Measurements from ENCODE around the gene CSRNP3. TPM values are rescaled to one million over a fixed set of nuclear protein-coding genes. Genes with fewer than 3 reads are reported as not detected.

Gene CSRNP3
- total and polyA plus RNA-seq, 10 of the 15 experiments (the other 5 are each of a cell fraction or from before 2014, with no cell fraction given), result 0.03 to 5.2 (median 0.11) TPM; not detected in 1

- no peak overlapping the region for H3K9ac ChIP-seq (ENCODE audit: control insufficient read depth, insufficient read depth, low read length)
- no peaks in the 10 kb centered on the region for H4K20me1 ChIP-seq (ENCODE audit: control insufficient read depth, insufficient read depth)
- RAD21 ChIA-PET (ENCODE audit: unreplicated experiment), result interaction anchor here (0.5 to 1.5 kb wide), 4 partner anchors 12 to 103 kb away, joined by 3 to 4 read pairs (median 4); no protein-coding TSS in a partner anchor
- no TSS peak for BruUV-seq (replicated peaks)
- CTCF ChIA-PET, result interaction anchor here (1.1 to 1.7 kb wide), 8 partner anchors 10 to 64 kb away, joined by 3 to 10 read pairs (median 3); no protein-coding TSS in a partner anchor
- intact Hi-C loops (cut with micrococcal nuclease; ENCODE audit: unreplicated experiment) (no loop called here), in situ Hi-C loops (cut with MboI) (no loop called here)
- FAIRE-seq (no peak), DNase-seq (ENCODE audit: low read depth, low spot score) (no peak), ATAC-seq (no peak)
- SMC1A ChIA-PET (ENCODE audit: uncharacterized antibody, unreplicated experiment), result interaction anchor here (0.7 to 1.9 kb wide), 17 partner anchors 8 to 135 kb away, joined by 3 to 10 read pairs (median 3); no protein-coding TSS in a partner anchor
- TF ChIP-seq NRF1 (conservative IDR thresholded peaks at IDR 0.05; ENCODE audit: low read depth, low read length) (no peak), SMAD1 (IDR thresholded peaks at IDR 0.05; ENCODE audit: low read depth, partially characterized antibody) (no peak), E4F1 (IDR thresholded peaks at IDR 0.05; ENCODE audit: borderline replicate concordance, partially characterized antibody) (no peak), MEF2B (IDR thresholded peaks at IDR 0.05; ENCODE audit: partially characterized antibody, poor library complexity, severe bottlenecking) (no peak)
- H3K79me2 ChIP-seq (ENCODE audit: control insufficient read depth, insufficient read depth, low read length), result no peaks in the 10 kb centered on the region
- no peak overlapping the region for H2AFZ ChIP-seq (ENCODE audit: control insufficient read depth, low read depth, low read length)
- WGBS (ENCODE audit: insufficient coverage, insufficient replicate concordance, low lambda C conversion rate, missing lambda C conversion rate), result 10% methylated on average over 3 of the region's 3 CpGs
- no peaks in the 10 kb centered on the region for H3K4me1 ChIP-seq (ENCODE audit: control insufficient read depth, insufficient read depth, low read length)
- no peak overlapping the region for H3K4me3 ChIP-seq
- no peaks in the 10 kb centered on the region for H3K27me3 ChIP-seq (replicated peaks in 1 of 2; ENCODE audit: control insufficient read depth in 2 of 2, insufficient read depth in 2 of 2, low read length in 1 of 2)
- POLR2A ChIA-PET, result no interaction called here
- no peak overlapping the region for H3K27ac ChIP-seq (ENCODE audit: control insufficient read depth, insufficient read depth)
- no peaks in the 10 kb centered on the region for H3K9me3 ChIP-seq (replicated peaks; ENCODE audit: control insufficient read depth, insufficient read depth, low read length)
- H3K4me2 ChIP-seq (ENCODE audit: control insufficient read depth, insufficient read depth), result no peak overlapping the region
- no peaks in the 10 kb centered on the region for H3K36me3 ChIP-seq (ENCODE audit: control insufficient read depth in 2 of 2, insufficient read depth in 2 of 2, low read length in 1 of 2)
These were observed 67.5 kb downstream of the CSRNP3 start for GRCh38 chr2:165536851-165537499.

Measured in GM12878 (cell line).